Stimulated activated CD4-positive, alpha-beta T cell treated with anti-CD3 and anti-CD28 coated beads, Interleukin-12 subunit alpha, Interleukin-12 subunit beta, amount 100 ng/mL, for 48 hours (primary cell): ENCODE data around the gene GSS.
A peak's percentile ranks its signal among the peaks of the same experiment; 100 is the strongest.

Experiments used
- DNase-seq, 3 donors: peaks; one replicate each; pipeline ENCODE4 v3.0.0-alpha.2; 2020; ENCODE audit warnings: low read depth in 2 of 3, low spot score in 1 of 3

The GSS gene

DNA sequence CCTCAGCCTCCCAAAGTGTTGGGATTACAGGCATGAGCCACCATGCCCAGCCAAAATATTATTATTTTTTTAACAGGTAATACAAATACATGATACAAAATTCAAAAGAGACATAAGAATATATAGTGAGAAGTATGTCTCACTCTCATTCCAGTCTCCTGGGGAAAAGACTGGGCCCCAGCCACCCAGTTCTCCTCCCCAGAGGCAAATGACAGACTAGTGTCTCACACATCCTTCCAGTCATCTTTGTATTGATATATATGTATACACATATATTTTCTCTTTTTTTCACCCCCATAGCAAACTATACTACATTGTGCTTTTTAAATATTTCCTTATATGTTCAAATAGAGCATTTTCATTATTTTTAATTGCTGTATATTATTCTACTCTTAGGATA lies 8.3 kb downstream of the GSS start:
- DNase-seq = no peak

DNA sequence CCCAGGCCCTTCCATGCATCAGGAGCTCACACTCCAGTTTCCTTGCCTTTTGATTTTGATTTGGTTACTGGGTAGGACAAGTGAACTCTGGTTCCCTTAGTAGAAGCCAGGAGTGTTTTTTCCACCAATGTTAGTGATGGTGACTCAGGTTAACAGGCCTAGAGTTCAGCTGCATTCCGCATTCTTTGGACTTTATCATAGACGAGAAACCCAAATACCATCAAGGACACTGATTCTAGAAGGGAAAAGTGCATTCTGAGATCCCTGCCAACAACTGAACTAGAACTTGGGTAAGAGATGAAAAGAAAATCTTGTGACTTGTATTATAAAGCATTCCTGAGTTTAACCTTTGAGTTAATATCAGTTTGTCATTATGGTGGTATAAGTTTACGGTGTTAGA lies 8.9 kb downstream of the GSS start:
- no peak for DNase-seq

DNA sequence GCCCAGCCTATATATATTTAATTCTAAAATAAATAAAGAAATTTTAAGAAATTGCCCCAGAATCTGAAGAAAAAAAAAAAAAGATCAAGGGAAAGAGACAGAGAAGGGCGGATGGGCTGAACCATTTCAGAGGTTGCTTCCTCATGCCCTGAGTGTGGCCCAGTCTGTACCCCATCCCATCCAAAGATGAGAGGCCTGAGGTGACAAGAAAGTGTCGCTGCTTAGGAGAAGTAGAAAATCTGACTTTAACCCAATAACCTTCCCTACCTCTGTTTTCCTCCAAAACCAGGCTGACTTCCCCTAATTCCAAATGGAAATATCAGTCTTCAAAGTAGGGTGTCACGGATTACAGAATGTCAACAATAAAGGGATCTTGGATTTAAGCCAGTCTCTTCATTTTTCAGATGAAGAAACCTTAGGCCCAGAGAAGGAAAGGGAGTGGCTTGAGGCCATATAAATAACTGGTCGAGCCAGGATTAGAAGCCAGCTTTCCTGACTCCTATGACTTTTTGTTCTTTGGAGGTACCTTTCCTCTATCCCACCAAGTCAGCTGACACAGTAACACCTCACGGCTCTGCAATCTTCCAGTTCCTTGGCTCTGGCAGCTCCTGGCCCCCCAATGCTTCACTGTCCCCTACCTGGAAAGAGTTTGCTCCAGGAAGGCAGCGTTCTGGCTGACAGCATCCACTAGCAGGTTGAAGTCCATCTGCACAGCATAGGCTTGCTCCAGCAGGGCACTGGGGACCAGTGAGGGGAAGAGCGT lies 10.1 kb downstream of the GSS start:
- DNase-seq = no peak

DNA sequence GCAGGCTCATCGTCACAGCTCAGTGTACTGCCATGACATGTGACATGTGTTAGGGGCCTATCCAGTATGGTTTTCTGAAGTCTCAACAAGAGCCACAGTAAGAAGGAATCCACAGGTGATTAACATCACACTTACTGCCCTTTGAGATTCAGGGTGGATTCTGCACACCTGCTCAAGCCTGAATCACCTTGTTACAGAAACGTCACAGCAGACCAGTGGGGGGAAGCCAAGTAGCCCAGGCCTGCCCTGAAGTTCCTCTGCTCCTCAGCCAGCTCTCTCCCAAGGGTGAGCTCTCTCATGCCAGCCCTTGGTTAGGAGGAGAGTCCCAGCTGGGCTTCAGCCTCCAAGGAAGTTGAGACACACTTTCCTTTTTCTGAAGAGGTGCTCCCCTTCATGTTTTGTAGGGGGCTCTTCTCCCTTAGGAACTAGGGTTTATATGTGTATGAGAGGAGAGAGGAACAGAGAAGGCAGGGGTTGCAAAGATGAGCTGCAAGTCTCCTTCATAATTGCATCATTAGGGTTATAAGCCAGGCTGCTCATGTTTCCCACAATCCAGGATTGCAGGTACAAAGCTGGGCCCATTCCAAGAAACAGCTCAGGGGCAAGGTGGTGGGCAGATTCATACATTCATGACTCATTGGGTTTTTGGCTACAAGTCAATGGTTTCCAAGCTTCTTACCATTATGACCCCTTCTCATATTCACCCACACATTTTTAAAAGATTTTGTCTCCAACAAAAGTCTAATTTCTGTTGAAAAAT lies 11.6 kb downstream of the GSS start:
- no peak for DNase-seq

DNA sequence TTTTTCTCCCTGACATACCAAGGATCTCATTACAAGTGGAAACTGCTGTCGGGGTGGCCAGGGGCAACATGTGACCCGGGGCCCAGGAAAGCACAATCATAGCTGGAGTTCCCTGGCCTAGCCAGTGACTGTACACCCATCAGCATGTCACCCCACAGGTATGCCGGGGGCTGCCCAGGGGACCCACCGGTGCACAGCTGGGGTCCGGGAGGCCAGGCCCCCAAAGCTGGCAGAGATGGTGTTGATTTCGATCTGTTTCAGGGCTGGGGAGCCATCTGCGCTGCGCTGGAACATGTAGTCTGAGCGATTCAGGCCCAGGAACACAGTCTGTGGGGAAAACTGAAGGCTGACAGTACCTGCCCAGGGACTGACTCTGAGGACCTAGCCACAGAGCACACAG lies 13.3 kb downstream of the GSS start:
- no peak for DNase-seq

DNA sequence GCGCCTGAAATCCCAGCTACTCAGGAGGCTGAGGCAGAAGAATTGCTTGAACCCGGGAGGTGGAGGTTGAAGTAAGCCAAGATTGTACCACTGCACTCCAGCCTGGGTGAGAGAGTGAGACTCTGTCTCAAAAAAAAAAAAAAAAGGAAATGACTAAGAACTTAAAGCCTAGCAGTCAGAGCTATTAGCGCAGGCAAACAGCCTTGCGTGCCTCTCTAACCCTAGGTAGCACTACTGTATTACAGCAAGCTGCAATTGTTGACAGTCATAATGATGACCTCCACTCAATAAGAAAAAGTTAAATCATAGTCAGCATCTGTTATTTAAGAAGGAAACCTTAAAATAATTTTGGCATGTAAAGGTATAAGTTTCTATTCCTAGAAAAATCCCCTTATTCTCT lies 14.4 kb downstream of the GSS start:
- DNase-seq = no peak

DNA sequence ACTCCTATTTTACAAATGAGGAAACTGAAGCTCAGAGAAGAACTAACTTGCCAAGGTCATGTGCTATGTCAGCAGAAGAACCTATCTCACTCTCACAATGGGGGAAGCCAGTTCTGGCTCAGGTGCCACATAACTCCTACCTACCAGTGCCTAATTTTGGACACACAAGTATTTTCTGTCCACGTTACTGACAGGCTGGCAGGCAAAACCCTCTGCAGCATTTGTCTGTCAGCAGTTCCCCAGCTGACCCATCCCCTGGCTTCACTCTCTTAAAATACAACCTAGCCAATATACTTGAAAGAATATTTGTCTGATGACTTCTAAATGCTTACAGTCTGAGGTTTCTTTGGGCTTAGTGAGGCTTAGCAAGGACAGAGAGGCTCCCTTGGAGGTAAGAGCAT lies 15.5 kb downstream of the GSS start:
- no peak for DNase-seq

DNA sequence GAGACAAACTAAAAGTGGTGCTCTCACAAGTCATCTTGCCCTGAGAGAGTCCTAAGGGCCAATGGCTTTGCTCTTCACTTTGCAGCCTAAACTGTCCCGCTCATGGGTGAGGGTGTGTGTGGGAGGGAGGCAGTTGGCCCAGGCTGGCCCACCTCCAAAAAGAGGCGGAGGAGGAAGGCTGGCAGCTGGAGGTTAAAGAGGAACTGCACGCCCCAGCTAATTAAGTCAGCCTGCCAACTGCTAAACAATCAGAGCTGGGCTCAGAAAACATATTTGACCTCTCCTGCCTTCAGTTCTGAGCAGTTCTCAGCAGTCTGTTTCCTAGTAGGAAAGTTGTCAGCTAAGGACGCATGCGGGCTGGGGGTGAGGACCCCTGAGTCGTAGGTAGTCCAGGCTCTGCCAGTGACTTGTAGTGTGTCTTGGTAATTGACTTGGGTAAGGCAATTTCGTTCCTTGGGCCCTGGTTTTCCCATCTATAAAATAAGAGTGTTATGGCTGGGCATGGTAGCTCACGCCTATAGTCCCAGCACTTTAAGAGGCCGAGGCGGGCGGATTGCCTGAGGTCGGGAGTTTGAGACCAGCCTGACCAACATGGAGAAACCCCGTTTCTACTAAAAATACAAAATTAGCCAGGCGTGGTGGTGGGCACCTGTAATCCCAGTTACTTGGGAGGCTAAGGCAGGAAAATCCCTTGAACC lies 17.0 kb downstream of the GSS start:
- no peak for DNase-seq

DNA sequence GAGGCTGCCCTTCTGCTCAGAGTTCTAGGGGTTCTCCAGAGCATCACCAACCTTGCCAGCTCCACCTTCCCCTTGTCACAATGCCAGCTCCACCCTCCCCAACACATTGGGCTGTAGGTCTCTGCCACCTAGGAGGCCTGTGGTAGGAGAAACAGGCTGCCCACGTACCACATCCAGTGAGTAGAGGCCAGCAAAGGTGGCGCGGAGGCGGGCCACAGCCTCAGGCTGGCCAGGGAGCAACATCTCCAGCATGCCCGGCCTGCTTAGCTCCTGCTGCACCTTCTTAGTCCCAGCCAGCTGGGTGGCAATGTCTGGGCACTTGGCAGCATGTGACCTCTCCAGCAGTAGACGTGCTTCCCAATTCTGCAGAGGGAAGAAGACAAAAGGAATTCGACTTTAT lies 23.8 kb downstream of the GSS start:
- no peak for DNase-seq

DNA sequence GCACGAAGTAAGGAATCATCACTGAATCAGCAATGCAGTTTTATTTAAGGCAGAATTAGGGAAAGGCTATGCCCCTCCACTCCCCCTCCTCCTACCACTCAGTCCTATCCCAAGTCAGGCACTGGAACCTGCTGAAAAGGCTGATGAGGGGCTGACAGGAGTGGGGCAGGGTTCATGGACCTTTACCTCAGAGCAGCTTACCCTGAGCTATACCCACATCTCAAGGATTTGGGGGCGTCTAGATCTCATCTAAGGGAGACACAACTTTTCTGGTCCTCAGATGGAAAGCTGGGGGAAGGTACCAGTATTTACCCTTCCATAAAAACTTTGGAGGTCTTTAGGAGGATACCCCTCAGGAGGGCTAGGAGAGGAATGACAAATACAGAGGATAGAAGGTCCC lies 27.2 kb downstream of the GSS start:
- DNase-seq = no peak

DNA sequence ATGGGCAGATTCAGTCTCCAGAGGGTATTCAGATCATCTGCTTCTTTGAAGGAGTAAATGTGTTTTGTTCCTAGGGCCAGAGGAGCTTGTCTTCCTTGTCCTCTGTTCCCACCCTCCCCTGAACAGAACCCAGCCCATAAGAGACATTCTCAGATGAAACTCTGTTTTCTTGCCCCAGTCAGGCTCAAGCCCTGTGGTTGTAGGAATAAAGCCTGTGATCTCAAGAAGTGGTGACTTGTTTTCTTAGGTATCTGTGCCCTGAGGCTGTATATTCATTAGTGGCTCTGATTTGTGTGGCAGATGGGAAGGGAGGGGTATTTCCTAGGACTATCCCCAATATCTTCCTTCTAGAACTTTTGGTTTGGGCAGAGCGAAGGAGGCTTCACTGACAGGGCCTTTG lies 27.9 kb downstream of the GSS start:
- DNase-seq = no peak

DNA sequence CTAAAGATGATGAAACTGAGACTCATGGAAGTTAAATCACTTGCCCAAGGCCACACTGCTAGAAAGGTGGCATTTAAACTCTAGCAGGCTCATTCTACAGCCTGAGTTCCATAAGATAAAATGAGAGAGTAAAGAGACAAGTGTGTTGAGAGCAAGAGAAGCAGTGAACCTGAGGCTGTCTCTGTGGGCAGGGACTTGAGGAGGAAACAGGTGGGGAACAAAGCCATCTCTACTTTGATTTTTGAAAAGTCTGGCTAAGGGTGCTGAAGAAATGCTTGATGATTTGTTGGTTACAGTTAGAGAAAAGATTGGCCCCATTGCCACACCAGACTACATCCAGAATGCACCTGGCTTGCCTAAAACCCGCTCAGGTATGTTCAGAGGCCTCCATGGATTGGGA lies 29.0 kb downstream of the GSS start:
- DNase-seq = no peak

DNA sequence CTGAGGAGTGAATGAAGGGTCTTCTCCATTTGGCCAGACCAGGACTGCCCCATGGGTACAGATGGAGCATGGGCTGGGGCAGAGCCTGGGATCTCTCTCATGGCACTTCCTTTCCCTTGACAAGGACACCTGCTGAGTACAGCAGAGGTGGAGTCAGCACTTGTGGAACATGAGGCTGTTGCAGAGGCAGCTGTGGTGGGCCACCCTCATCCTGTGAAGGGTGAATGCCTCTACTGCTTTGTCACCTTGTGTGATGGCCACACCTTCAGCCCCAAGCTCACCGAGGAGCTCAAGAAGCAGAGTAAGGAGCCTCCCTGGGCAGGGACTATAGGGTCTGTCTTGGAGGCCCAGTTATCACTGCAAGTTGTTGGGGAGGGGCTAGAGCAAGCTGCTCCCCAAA lies 29.6 kb downstream of the GSS start:
- no peak for DNase-seq

DNA sequence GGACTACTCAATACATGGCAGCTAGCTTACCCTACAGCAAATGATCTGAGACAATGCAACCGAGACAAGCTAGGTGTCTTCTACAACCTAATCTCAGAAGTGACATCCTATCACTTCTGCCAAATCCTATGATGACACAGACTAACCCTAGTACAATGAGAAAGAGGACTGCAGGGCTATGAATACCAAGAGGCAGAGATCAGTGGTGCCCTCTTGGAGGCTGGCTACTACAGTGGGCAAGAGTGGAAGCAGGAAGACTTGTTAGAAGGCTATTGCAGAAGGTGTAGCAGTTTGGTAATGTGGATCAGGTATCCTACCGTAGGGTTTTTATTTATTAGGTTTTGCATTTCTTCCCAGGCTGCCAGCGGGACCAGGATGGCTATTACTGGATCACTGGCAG lies 30.3 kb downstream of the GSS start:
- DNase-seq = no peak

DNA sequence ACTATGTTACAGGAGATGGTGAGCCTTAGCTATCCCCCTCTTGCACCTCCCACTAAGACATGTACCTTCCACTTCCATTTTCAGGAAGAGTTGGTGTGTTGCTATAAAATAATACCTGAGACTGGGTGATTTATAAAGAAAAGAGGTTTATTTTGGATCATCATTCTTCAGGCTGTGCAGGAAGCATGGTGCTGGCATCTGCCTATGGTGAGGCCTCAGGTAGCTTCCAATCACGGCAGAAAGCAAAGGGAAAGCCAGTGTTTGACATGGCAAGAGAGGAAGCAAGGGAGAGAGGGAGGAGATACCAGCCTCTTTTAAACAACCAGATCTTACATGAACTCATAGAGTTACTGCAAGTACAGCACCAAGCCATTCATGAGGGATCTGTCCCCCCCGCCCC lies 32.2 kb downstream of the GSS start:
- DNase-seq = no peak

DNA sequence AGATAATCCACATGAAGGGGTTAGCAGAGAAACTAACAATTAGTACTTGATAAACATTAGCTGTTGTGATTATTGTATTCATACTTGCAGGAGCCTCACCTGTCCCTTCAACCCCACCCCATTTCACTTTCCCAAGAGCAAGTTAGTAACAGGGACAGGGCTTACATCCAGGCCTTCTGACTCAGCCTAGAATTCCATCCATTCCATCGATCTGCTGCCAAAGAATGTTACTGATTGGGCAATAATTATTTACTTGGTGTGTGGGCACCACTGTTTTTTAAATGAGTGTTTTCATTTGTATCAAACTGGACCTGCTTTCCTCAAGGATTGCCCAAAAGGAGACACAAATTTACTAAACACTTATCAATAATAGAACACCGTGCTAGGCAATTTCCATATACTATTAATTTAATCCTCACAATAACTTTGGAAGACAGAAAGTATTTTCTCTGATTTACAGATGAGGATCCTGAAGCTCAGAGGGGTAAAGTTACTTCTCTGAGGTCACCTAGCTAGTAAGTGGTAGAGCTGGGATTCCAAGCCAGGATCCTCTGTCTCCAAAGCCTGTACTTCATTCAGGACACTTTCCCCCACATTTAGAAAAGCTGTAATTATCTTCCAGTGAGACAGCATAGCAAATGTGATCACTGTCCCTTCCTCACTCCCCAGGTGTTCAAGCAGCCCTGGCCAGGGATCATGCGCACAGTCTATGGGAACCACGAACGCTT lies 32.8 kb downstream of the GSS start:
- DNase-seq = no peak

DNA sequence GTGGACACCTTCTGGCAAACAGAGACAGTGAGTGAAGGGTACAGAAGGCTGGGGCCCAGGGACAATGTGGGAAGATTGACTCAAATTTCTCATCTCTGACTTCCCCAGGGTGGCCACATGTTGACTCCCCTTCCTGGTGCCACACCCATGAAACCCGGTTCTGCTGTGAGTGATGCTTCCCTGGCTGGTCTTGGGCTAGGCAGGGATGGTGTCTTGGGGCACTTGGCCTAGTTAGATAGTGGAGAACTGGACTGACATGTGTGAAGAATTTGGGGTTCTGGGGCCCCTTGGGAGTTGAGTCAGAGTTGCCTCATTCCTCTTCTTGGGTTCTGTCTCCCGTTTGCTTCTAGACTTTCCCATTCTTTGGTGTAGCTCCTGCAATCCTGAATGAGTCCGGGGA lies 34.2 kb downstream of the GSS start:
- no peak for DNase-seq

DNA sequence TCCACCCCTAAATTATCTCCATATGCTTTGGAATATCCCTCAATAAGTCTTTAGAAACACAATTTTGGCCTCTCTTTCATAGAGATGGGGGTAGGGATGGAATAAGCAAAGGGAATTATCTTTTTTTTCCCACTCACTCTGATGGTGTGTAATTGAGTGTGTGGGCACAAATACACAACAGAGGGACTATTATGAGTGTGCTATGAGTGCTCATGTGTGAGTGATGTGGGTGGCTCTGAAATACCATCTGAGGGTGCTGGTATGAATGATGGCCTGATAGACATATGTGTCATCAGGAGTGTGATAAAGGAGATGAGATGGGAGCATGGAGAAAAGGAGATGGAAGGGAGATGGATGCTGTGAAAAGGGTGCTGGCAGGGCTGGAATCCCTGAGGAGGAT lies 35.6 kb downstream of the GSS start:
- peak in 1 of 3 donors; percentile 10 for DNase-seq

DNA sequence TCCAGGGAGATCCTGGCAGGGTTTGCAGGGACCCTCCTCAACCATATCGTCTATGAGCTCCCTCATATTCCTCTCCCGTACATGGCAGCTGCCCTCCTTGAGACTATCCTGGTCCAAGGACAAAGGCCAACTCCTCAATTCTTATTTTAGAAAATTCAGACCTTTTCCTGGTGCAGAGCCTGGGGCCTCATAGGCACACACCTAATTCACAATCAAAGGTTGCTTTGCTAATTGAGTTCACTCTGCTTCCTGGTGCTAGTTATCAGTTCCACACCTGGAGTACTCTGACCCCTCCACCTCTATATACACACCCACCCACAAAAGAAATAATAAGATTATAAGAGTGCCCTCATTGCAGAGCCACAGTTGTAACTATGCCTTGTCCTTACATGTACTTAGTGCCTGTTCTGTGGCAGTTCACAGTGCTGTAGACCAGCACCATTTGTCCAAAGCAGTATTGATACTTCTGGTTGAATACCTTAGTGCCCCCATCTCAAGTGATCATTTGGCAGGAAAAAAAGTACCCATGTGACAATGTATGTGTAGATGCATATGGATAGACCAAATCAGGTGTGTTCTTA lies 38.7 kb downstream of the GSS start:
- no peak for DNase-seq

DNA sequence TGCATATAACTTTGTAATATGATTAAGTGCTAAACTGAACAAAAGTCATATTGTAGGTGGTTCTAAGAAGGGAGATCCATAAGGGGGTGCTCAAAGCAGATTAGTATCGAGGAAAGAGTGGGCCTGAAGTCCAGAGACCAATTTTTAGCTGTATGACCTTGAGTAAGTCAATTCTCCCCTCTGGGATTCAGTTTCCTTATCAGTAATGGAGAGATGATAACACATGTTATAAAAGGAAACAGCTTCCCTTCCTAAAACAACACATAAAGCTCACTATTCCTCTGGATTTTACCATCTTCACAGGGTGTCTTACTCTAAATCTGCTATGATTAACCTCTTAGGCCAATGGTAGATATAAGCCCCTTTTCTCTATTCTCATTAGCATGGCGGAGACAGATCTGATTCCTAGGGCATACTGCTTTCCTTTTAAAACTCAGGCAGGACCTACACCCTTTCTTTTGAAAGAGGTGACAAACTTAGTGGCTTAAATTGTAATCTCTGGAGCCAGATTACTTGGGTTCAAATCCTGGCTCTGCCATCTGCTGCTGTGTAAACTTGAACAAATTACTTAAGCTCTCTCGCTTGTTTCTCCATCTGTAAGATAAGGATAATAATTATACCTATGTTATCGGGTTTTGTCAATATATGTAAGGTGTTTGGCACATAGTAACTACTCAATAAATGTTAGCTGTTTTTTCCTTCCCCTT lies 39.7 kb downstream of the GSS start:
- DNase-seq = no peak

DNA sequence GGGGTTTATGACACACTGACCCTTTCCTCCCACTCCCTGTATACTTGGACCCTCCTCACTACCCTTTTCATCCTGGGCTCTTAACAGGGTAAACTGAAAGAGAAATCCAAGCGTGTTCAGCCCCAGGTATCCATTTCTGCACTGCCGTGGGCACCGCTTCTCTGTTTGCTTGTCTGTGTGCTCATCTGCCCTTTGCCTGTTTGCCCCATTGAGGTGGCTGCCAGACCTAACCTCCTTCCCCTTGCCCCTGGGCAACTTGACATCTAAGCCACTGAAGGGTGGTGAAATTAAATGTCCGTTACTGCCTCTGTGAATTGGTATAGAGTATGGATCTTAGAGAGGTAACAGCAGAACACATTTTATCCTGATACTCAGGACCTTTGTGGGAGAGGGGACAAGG lies 40.5 kb downstream of the GSS start:
- DNase-seq = no peak
